C1 segment of cervical spinal cord (tissue), 14 donors: ENCODE data around the gene RNU5D-1.

Source experiments
- DNase-seq, 14 donors: peaks; one replicate each; lab custom pipeline; 2025; lab: John Stamatoyannopoulos, UW

The RNU5D-1 gene

DNA sequence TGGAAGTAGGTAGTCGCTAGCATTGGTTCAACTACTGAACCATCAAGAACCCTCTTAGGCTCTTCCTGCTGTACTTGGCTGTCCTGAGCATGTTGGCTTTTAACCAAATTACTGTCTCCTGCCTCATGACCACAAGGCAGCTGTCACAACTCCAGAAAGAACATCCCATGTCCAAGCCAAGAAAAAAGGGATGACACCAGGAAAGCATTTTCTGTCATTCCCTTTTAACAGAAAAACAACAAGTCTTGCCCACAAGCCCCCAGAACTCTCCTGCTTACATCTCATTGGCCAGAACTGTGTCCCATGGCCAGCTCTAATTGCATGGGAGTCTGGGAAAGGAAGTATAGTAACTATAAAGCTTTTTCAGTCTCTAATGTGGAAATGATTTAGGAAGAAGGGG lies 2.4 kb upstream of the RNU5D-1 start:
- no peak for DNase-seq

DNA sequence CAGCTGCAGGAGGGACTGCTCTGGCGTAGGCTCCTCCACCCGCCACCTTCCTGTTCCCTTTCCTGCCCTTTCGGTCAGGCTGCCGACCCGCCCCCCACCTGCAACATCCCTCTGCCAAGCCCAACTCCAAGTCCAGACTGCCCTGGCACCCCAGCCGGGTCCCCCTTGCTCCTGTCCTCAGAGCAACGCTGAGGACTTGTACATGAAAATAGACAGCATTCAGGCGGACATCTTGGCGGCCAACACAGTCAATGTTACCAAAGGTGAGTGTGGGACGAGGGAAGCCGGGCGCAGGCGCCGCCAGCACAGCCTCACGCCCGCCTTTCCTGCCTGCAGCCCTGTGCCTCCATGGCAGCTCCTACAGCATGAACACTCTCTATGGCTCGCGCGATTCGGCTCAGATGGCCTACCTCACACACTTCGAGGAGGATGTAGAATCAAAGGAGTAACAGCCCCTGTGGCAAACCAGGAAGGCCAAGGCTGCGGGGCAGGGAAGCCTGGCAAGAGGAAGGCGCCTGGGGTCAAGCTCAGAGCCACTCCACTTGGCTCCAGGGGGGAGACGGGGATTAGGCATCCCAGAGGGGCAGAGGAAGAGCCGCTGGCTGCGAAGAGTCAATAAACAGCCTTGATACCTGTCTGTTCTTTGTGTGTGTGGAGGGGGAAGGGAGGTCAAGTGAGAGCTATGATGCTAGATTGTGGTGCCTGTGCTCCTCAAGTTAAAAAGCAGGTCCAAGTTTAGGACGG lies 5.8 kb downstream of the RNU5D-1 start:
- no peak for DNase-seq

GRCh38 chr1:44724296-44724954 lies 6.5 kb downstream of the RNU5D-1 start:
- no peak for DNase-seq

DNA sequence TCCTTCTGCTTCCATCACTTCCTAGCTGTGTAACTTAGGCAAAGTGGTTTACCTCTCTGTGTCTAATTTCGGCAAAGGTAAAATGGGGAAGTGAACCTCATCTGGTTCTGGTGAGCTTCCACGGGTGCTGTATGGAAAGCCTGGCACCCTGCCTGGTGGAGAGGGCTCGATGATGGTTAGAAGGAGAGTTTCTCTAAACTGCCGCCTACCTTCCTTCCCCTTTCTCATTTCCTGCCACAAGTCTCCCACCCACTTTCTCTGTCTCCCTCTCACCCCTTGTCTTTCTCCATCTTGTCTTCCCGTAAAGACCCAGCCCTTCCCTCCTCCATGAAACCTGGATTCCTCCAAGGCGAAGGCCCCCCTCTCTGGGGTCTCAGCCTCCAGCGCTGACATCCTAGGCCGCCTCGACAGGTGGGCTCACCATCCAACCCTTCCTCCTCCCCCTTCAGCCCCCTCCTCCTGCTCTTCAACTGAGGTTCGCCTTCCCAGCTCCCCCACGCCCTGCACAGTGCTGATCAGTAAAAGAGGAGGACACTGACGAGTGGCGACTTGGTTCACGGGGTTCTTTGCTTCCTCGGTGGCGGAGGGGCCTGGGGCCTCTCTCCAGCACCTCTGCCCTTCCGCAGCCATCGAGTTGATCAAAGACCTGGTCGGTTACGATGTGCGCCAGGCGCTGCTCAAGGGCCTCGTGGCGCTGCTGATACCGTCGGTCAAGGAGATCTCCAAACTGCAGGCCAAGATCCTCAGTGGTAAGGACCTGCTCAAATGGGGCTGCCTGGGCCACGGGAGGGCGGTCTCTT lies 7.3 kb downstream of the RNU5D-1 start:
- DNase-seq, result peak in 2 of 14 donors; percentile 3 to 6

DNA sequence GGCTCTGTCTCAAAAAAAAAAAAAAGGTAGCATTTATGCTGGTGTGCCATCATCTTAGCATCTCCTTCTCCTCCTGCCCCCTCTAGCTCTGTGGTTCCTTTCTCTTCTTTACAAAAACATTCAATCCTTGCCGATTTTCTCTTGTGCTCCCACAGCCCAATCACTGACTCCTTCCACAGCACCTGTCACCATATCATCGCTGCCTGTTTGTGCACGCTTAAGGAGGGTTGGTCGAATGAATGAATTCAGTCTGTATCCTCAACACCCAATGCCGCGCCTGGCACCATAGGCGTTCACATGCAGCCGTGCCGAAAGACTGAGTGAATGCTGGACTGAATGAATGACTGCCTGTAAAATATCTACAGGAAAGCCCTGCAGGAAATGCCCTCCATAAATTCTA lies 7.9 kb downstream of the RNU5D-1 start:
- no peak for DNase-seq

DNA sequence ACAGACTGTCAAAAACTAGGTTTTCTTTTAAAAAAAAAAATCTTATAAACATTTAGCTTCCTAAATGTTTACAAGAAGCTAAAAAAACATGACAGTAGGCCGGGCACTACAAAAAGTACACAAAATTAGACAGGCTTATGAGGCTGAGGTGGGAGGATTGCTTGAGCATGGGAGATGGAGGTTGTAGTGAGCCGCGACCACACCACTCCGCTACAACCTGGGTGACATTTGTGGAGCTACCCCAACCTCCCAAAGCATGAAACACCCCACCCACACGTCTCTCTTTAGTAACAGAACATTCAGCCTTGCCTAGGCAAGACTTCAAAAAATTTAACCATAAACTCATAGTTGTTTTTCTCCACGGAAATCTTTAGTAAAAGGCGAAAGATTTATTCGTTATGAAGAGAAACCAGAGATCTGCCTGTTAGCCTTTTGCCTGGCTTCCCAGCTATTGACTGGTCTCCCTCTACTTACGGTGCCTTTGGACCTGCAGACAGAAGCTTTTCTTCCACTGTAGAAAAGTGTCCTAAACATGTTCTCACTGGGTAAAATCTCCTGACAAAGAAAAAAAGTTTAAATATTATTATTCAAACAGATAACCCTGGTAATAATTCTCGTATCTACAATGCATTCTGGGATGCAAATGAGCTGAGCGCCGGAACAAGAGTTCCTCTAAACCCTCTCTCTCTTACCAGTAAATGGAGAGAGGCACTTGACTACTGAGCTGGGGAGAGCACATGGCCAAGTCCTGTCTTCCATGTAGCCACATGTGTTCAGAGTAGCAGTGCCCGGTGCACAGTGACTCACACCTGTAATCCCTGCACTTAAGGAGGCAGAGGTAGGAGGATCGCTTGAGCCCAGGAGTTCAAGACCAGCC lies 9.2 kb downstream of the RNU5D-1 start:
- peak in 5 of 14 donors; percentile 12 to 47 (median 25) for DNase-seq

GRCh38 chr1:44720281-44720680 lies 10.7 kb downstream of the RNU5D-1 start:
- no peak for DNase-seq

DNA sequence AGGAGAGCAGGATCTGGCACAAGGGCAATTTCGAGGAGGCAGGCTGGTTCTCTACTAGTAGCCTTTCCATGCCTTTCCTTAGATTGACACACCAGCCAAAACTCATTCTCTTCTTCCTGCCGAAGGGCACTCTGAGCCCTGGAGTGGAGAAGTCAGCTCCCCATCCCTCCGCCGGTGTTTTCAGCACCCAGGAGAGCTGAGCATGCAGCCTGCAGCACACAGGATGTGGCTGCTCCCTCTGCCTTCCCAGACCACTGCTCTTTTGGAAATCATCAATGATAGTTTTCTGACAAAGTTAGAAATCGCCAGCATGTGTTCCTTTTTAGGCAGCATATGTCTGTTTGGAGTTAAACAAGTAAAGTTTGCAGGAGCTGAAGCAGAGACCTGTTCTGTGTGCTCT lies 11.7 kb downstream of the RNU5D-1 start:
- DNase-seq, result no peak

DNA sequence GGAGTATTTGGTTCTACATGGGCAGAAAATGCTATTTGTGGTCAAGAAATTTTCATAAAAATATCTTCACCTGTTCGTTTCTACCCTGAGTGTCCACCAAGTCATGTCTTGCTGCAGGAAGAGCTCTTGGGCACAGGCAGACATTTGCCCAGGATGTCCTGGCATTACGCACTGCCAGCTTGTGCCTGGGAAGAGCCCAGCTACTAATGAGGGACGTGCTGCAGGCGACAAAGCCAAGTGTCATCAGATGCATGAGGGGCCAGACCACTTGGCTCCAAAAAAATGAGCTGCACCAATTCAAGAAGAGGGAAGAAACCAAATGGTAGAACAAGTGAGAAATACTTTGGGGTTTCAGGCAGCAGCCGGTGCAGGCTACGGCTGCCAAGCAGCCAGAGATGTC lies 12.9 kb downstream of the RNU5D-1 start:
- DNase-seq, result no peak

DNA sequence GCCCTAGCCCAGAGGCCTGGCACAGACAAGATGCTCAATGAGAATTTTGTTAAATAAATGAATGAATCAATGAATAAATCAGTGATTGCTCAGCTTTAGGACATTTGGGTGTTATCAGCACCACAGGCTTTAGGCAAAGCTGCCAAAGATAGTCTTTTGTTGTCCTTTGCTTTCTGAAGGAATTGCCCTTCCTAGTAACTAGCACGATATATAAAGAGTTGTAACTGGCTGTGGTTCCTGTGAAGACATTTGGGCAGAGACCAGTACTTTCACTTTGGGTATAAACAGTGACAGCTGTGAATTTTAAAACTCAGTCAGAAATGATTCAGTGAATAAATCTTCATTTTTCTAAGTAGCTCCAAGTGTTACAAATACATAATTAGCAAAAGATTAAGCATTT lies 13.3 kb downstream of the RNU5D-1 start:
- no peak for DNase-seq

DNA sequence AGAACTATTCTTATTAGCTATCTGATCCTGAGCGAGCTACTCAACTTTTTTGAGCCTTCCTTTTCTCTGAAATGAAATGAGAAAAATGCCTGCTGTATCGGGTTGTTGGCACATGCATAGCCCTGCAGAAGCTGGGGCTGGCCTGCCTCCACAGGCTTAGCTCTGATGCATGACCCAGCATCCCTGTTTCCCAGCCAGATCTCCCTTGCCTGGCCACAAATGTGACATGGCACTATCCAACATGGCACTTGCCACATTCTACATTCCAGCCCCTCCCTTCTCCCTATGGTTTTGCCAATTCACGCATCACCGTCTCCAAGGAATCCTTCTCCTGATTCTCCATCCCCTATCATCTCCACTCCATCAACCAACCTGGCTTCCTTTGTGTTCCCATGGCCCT lies 13.8 kb downstream of the RNU5D-1 start:
- DNase-seq, result no peak

- peak in 13 of 14 donors; percentile 3 to 57 (median 37) for DNase-seq
Observed at GRCh38 chr1:44714944-44715571, 15.9 kb downstream of the RNU5D-1 start.

DNA sequence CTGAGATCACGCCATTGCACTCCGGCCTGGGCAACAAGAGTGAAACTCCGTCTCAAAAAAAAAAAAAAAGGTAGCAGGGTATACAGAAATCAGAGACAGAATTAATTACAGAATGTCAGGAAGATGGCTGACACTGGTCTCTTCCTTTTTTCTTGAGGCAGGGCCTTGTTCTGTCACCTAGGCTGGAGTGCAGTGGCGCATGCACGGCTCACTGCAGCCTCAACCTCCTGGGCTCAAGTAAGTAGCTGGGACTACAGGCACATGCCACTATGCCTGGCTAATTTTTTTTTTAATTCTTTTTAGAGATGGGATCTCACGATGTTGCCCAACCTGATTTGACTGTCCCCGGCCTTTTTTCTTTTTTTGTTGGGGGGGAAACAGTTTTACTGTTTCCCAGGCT lies 16.4 kb downstream of the RNU5D-1 start:
- DNase-seq, result no peak

DNA sequence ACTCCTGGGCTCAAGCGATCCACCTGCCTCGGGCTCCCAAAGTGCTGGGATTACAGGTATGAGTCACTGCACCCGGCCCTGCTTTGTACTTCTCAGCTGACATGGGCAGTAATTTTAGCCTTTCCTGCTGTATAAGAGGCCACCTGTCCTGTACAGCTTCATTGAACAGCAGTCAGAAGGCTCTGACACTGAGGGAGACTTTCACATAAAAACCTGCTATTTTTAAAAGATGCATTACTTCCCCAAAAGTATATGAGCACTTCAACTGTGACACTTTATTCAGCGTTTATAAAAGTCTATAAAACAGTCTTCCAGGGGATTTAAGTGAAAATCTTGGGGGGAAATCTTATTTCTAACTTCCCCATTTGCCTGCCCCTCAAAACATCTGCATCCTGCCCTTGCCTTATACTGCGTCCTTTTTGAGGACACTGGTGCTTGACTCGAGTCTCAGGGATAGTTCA lies 17.6 kb downstream of the RNU5D-1 start:
- no peak for DNase-seq

- peak in 3 of 14 donors; percentile 3 to 10 (median 4) for DNase-seq
Observed at GRCh38 chr1:44707959-44708831, 22.8 kb downstream of the RNU5D-1 start.

GRCh38 chr1:44707112-44707881 lies 23.7 kb downstream of the RNU5D-1 start:
- no peak for DNase-seq

DNA sequence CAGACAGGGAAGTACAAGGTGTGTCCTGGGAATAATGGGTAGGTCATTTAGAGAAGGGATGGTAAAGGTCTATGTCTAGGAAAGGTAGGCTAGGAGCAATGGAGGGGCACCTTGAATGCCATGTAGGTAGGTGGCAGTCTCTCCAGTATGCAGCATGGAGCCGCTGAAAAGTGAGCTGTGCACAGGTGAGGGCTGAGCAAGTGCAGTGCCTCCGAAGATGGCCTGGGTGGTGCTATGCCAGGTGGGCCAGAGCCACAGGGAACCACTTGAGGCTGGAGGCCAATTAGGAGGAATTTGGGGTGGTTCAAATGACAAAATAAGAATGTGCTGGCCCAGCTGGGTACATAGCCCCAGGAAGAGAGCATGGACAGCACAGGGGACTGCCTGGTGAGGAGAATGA lies 25.0 kb downstream of the RNU5D-1 start:
- DNase-seq, result no peak

DNA sequence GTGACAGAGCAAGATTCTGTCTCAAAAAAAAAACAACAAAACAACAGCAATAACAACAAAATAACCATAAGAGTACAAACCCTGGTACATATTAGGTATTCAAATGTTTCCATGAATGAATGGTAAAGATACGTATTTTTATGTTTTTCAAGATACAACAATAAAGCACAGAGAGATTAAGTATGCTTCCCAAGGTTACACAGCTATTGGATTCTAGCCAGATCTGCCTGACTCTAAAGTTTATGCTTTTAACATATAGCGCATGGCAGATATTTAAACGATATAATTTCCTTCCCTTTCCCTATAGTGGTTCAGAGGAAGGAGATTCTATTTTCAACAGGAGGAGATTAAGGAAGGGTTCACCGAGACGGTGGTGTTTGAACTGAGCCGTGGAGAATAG lies 25.5 kb downstream of the RNU5D-1 start:
- no peak for DNase-seq

DNA sequence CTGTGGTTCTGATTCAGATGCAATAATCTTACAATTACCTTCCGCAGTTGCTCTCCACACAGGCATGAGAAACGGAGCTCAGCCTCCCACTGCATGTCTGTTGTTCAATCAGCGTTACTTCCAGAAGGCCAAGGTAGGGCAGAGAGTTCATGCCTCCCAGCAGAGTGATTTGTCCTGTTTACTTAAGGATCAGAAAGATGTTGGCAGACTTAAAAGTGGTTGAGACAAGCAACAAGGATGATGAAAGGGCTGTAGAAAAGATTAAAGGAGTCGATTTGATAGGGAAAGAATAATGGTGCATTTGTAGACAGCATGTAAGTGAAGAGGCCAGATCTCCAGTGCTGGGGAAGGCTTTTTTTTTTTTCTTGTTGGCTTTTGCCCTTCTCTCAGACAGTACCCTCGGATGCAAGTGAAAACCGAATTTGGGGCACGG lies 29.8 kb downstream of the RNU5D-1 start:
- DNase-seq, result no peak
